IPS-20b (cell line): ENCODE measurements around the gene ADAMTS3.

Source experiments
- H3K27ac ChIP-seq: one replicate; pipeline ENCODE4 v1.5.1; 2013; ENCODE audit warnings: low read length
- H3K27me3 ChIP-seq: 2 replicates; pipeline ENCODE4 v1.6.1; 2013; ENCODE audit warnings: mild to moderate bottlenecking, low read length, inconsistent platforms; ENCODE audit not compliant: insufficient read depth
- H3K36me3 ChIP-seq: 2 replicates; pipeline ENCODE4 v1.6.1; 2013; ENCODE audit warnings: low read depth, mild to moderate bottlenecking, inconsistent platforms, low read length, moderate library complexity; ENCODE audit not compliant: insufficient read depth
- H3K4me1 ChIP-seq: 2 replicates; pipeline ENCODE4 v1.6.1; 2013; ENCODE audit warnings: mild to moderate bottlenecking, control low read depth, inconsistent platforms, low read length, moderate library complexity; ENCODE audit not compliant: insufficient read depth
- H3K4me3 ChIP-seq: 2 replicates; pipeline ENCODE4 v1.5.1; 2013; ENCODE audit warnings: mild to moderate bottlenecking, low read length, inconsistent platforms
- H3K9ac ChIP-seq: 2 replicates; pipeline ENCODE4 v1.6.1; 2013; ENCODE audit warnings: low read depth, mild to moderate bottlenecking, inconsistent platforms, low read length, moderate library complexity
- H3K9me3 ChIP-seq: 2 replicates; pipeline ENCODE4 v1.6.1; 2013; ENCODE audit warnings: mild to moderate bottlenecking, low read depth, low read length, inconsistent platforms; ENCODE audit not compliant: insufficient read depth

Gene ADAMTS3

DNA sequence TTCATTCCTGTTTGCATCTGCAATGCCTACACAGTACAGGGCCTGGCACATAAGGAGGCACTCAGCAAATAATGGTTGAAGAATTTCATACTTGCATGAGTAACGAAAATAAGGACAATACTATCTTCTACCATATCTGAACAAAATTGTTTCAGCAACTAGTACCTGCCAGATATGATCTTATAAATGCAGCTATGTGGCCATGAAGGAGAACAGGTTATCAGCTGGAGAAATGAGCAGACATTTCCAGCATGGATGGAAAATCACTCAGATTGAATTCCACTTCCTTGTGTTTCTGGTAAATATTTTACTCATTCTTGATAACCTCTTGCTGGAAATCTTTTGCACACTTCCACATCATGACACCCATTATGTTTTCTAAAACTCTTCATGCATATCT lies 204.0 kb downstream of the ADAMTS3 start:
- no peaks in the 10 kb centered on the region for H3K27me3 ChIP-seq
- no peak overlapping the region for H3K9ac ChIP-seq
- H3K4me1 ChIP-seq, result no peaks in the 10 kb centered on the region
- no peak overlapping the region for H3K4me3 ChIP-seq
- no peaks in the 10 kb centered on the region for H3K9me3 ChIP-seq
- H3K36me3 ChIP-seq, result no peaks in the 10 kb centered on the region
- no peak overlapping the region for H3K27ac ChIP-seq

DNA sequence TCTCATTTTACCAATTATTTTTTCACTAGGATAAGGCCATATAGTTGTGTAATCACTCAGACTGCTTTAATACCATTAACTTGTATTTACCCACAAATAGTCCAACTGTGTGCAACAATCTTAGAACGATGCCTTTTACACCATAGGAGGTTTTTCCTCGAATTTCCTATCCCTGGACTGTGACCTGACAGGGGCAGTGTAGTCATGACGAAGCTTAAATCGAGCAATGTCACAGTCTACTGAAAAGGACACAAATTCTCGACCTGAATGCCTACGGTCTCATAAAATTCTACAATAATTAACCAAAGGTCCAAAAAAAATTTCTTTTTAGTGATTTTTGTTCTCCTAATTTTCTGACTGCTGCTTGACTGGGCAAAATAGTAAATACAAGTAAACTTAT lies 208.9 kb downstream of the ADAMTS3 start:
- Histone ChIP-seq H3K27ac (no peak overlapping the region), H3K9me3 (no peaks in the 10 kb centered on the region), H3K36me3 (no peaks in the 10 kb centered on the region), H3K4me3 (no peak overlapping the region), H3K27me3 (no peaks in the 10 kb centered on the region), H3K9ac (no peak overlapping the region), H3K4me1 (no peaks in the 10 kb centered on the region)

DNA sequence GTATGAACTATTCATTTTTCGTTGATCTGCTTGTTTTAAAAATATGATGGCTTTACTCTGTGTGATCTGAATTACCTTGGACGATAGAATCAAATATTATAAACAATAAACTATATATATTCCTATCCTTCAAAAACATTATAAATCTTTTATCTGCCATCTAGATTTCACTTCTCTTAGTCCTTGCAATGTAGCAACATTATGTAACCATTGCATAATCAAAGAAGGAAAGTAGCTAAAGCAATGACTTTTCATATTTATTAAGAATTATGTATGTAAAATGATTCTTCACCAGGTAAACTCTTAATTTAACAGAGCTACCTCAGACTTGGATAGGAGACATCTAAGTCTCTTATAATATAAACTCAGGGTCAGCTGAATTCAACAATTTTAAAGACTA lies 210.5 kb downstream of the ADAMTS3 start:
- Histone ChIP-seq H3K27ac (no peak overlapping the region), H3K4me3 (no peak overlapping the region), H3K9me3 (no peaks in the 10 kb centered on the region), H3K4me1 (no peaks in the 10 kb centered on the region), H3K9ac (no peak overlapping the region), H3K36me3 (no peaks in the 10 kb centered on the region), H3K27me3 (no peaks in the 10 kb centered on the region)

DNA sequence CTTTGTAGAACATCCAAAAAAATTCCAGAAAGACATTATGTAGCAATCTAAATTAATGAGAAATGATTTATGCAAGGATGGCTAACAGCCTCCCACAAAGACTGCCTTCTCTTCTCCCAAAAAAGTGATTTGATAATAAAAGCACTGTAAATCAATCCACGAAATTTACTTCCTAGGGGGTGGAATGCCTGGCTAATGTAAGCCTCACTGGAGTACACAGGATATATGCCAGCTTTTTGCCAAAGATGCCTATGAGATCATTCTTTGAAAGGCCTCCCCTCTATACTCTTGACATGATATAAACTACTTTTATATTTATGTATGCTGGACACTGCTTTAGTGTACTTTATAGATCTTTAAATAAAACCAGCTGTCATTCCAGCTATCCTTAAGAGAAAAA lies 211.1 kb downstream of the ADAMTS3 start:
- Histone ChIP-seq H3K9me3 (no peaks in the 10 kb centered on the region), H3K4me1 (no peaks in the 10 kb centered on the region), H3K4me3 (no peak overlapping the region), H3K36me3 (no peaks in the 10 kb centered on the region), H3K9ac (no peak overlapping the region), H3K27ac (no peak overlapping the region), H3K27me3 (no peaks in the 10 kb centered on the region)

DNA sequence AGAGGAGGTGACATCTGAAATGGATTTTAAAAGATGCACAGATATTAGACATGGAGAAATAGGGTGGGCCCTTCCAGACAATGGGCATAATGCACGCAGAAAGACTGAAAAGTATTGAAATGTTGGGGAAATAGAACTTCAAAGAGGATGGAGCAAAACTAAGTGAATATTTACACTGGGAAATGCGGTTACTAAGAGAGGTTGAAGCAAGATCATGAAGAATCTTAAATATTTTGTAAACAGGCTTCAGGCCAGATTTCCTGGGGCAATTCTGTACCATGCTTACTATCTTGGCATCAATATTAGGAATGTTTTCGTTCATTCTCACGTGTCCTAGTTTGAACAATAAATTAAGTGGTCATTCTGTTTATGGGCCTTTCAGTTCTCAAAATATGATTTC lies 216.3 kb downstream of the ADAMTS3 start:
- Histone ChIP-seq H3K27me3 (no peaks in the 10 kb centered on the region), H3K36me3 (no peaks in the 10 kb centered on the region), H3K4me1 (no peaks in the 10 kb centered on the region), H3K27ac (no peak overlapping the region), H3K9me3 (no peaks in the 10 kb centered on the region), H3K4me3 (no peak overlapping the region), H3K9ac (no peak overlapping the region)

DNA sequence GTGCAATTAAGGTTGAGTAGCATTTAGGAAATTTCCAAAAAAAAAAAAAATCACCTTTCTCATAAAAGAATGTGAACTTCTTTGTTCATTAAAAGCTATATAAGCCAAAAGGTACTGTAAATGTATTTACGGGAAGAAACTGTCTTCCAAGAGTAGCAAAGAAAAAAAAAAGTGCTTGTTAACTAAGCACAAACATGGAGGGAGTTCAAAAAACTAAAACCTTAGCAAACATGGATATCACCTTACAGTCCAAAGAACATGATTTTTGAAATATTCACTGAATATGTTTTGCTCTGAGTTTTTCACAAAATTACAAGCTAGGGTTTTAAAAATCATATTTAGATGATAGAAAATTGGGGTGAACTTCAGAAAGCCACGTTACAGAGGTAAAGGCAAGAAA lies 217.5 kb downstream of the ADAMTS3 start:
- H3K9me3 ChIP-seq, result no peaks in the 10 kb centered on the region
- H3K4me1 ChIP-seq, result no peaks in the 10 kb centered on the region
- H3K9ac ChIP-seq, result no peak overlapping the region
- no peaks in the 10 kb centered on the region for H3K36me3 ChIP-seq
- no peak overlapping the region for H3K4me3 ChIP-seq
- H3K27me3 ChIP-seq, result no peaks in the 10 kb centered on the region
- H3K27ac ChIP-seq, result no peak overlapping the region

DNA sequence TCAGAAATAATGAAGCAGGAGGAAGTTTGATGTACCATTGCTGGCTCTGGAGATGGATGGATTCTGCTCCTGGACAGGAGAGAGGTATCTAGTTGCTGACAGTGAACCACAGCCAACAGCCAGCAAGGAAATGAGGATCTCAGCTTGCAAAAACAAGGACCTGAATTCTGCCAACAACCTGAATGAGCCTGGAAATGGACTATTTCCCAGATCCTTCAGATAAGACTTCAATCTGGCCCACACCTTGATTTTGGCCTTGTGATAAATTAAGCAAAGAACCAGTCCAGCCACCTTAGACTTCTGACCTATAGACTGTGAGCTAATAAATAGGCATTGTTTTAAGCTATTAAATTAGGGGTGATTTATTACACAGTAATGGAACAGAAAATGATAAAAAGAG lies 220.3 kb downstream of the ADAMTS3 start:
- Histone ChIP-seq H3K9ac (no peak overlapping the region), H3K4me1 (no peaks in the 10 kb centered on the region), H3K9me3 (no peaks in the 10 kb centered on the region), H3K36me3 (no peaks in the 10 kb centered on the region), H3K4me3 (no peak overlapping the region), H3K27me3 (no peaks in the 10 kb centered on the region), H3K27ac (no peak overlapping the region)

DNA sequence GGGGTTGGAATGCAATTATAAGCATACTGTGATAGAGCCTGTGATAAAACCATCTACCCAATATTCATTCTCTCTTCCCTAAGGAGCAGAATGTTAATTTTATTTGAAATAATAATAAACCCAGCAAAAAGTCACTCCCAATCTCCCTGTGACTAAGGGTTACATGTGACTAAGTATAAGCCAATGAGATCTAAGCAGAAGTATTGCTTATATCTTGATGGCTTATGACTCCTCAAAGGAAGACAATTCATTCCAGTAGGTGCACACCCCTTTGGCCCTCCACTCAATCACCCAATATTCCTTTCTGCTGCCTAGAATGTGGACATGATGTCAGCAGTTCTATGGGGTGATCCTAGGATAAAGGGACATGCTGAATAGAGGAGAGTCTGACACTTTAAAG lies 224.6 kb downstream of the ADAMTS3 start:
- H3K9me3 ChIP-seq, result no peaks in the 10 kb centered on the region
- H3K27ac ChIP-seq, result no peak overlapping the region
- H3K9ac ChIP-seq, result no peak overlapping the region
- H3K27me3 ChIP-seq, result no peaks in the 10 kb centered on the region
- H3K36me3 ChIP-seq, result no peaks in the 10 kb centered on the region
- H3K4me3 ChIP-seq, result no peak overlapping the region
- no peaks in the 10 kb centered on the region for H3K4me1 ChIP-seq

DNA sequence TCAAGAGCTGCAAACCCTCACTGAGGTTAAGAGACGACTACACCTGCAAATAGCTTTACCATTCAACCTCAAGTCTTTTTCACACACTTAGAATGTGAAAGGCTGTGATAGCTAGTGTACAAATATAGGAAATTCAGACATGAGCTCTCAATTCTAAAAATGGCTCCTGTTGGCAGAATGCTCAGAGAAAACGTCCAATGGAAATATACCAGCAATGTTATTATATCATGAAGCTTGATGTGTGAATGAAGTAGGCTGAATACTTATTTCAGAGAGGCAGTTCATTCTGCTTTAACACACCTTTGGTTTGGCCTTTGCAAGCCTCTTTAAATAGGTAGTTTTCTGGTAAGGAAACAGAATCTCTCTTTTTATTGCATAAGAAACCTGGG lies 227.6 kb downstream of the ADAMTS3 start:
- Histone ChIP-seq H3K27me3 (no peaks in the 10 kb centered on the region), H3K4me1 (no peaks in the 10 kb centered on the region), H3K4me3 (no peak overlapping the region), H3K9ac (no peak overlapping the region), H3K9me3 (no peaks in the 10 kb centered on the region), H3K36me3 (no peaks in the 10 kb centered on the region), H3K27ac (no peak overlapping the region)

DNA sequence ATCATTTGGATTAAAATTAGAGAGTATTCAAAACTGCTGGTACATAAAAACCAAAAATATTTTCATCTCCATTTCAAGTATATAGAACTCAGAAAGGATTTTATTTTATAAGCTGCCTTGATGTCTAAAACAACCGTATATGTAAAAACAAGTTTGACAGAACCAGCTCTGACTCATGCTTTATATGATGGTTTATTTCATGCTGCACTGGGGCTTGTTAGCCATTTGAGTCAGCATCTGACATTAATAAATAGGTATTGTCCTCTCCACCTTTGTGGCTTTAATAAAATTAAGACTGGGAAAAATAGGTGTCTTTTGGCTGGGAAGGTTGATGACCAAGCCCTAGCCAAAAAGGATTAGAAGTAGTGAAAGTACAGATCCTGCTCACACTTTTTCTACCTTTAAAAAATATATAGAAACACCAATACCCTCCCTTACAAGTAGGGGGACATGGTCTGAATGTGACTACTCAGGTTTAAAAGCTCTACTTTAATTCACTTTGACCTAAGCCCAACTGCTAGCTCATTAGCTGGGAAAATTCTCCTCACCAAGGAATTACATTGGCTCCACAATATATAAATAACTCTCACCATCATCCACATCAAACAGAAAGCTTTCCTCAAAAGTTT lies 228.1 kb downstream of the ADAMTS3 start:
- no peak overlapping the region for H3K4me3 ChIP-seq
- H3K27ac ChIP-seq, result no peak overlapping the region
- H3K27me3 ChIP-seq, result no peaks in the 10 kb centered on the region
- H3K4me1 ChIP-seq, result no peaks in the 10 kb centered on the region
- H3K9ac ChIP-seq, result no peak overlapping the region
- no peaks in the 10 kb centered on the region for H3K36me3 ChIP-seq
- H3K9me3 ChIP-seq, result no peaks in the 10 kb centered on the region

DNA sequence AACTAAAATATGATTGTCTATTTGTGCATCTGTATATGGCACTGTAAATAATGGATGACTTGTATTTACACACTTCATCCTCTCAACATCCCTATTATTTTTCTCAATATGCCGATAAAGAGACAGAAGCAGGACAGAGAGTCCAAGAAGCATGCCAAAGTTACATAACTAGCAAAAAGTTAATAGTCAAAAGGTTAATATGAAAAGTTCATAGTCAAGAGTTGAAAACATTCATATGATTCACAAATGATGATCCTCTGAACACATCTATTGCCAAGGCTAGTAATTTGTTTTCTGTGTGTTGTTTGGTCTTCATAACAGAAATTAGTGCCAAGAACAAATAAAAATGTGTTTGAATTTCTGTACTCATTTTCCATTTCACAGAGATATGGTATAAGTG lies 231.0 kb downstream of the ADAMTS3 start:
- Histone ChIP-seq H3K4me1 (no peaks in the 10 kb centered on the region), H3K27me3 (no peaks in the 10 kb centered on the region), H3K4me3 (no peak overlapping the region), H3K27ac (no peak overlapping the region), H3K9me3 (no peaks in the 10 kb centered on the region), H3K9ac (no peak overlapping the region), H3K36me3 (no peaks in the 10 kb centered on the region)

DNA sequence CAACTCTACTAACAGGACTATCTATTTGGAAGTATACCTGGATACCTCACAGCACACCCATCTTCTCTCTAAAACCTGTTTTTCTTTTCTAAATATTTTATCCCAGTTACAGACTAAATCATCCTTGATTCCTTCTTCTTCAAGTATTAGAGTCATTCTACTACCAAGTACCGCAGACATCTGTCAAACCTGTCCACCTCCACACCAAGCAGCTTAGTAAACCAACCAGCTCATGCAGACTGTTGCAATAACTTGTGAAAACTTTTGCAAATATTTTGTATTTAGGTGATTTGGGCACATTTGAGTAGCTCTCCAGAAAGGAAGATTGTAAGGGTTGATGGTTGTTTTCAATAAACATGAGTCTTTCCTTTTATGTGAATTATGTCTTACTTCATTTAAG lies 238.6 kb downstream of the ADAMTS3 start:
- Histone ChIP-seq H3K27me3 (no peaks in the 10 kb centered on the region), H3K9ac (no peak overlapping the region), H3K36me3 (no peaks in the 10 kb centered on the region), H3K4me1 (no peaks in the 10 kb centered on the region; the same call in none of the 2 replicates), H3K27ac (no peak overlapping the region), H3K9me3 (no peaks in the 10 kb centered on the region), H3K4me3 (no peak overlapping the region)
